ENCODE measurements around the gene GPD1.

The GPD1 gene

GRCh38 chr12:50088577-50089335 lies 15.1 kb upstream of the GPD1 start:
- H3K4me3 ChIP-seq (ENCODE audit: low read depth, low read length), result no peak overlapping the region
- peak; percentile 75 for TF ChIP-seq CTCF (IDR thresholded peaks at IDR 0.05; ENCODE audit: low read depth, low read length)

- H3K4me3 ChIP-seq (ENCODE audit: low read depth, low read length), result no peak overlapping the region
- no peak for TF ChIP-seq CTCF (IDR thresholded peaks at IDR 0.05; ENCODE audit: low read depth, low read length)
Observed at GRCh38 chr12:50089730-50090129, 14.1 kb upstream of the GPD1 start.

GRCh38 chr12:50090391-50090790 lies 13.4 kb upstream of the GPD1 start:
- no peak for TF ChIP-seq CTCF (IDR thresholded peaks at IDR 0.05; ENCODE audit: low read depth, low read length)
- H3K4me3 ChIP-seq (ENCODE audit: low read depth, low read length), result no peak overlapping the region

GRCh38 chr12:50097952-50098351 lies 5.9 kb upstream of the GPD1 start:
- TF ChIP-seq CTCF (IDR thresholded peaks at IDR 0.05; ENCODE audit: low read depth, low read length), result no peak
- H3K4me3 ChIP-seq (ENCODE audit: low read depth, low read length), result no peak overlapping the region

GRCh38 chr12:50099302-50100008 lies 4.4 kb upstream of the GPD1 start:
- no peak for TF ChIP-seq CTCF (IDR thresholded peaks at IDR 0.05; ENCODE audit: low read depth, low read length)
- H3K4me3 ChIP-seq (ENCODE audit: low read depth, low read length), result no peak overlapping the region

GRCh38 chr12:50100561-50100960 lies 3.2 kb upstream of the GPD1 start:
- TF ChIP-seq CTCF (IDR thresholded peaks at IDR 0.05; ENCODE audit: low read depth, low read length), result no peak

GRCh38 chr12:50101663-50102062 lies 2.1 kb upstream of the GPD1 start:
- no peak overlapping the region for H3K4me3 ChIP-seq (ENCODE audit: low read depth, low read length)
- TF ChIP-seq CTCF (IDR thresholded peaks at IDR 0.05; ENCODE audit: low read depth, low read length), result peak; percentile 45

More at GRCh38 chr12:50100561-50100960, 3.2 kb upstream of the GPD1 start:
- H3K4me3 ChIP-seq (ENCODE audit: low read depth, low read length), result no peak overlapping the region
